Stimulated activated CD4-positive, alpha-beta T cell treated with anti-CD3 and anti-CD28 coated beads, Interleukin-12 subunit alpha, Interleukin-12 subunit beta, amount 100 ng/mL, for 4 hours (primary cell): ENCODE results near the gene TAMM41.
"Not testable (repeated sequence)": the region's sequence is repeated elsewhere in the genome, so short reads cannot be mapped to it uniquely, and the experiment has no call there.

Experiments used
- DNase-seq: peaks from one replicate; pipeline ENCODE4 v3.0.0-alpha.2; 2020

TAMM41 gene

GRCh38 chr3:11759996-11760395 is 86.7 kb downstream of the TAMM41 start:
- no peak for DNase-seq

GRCh38 chr3:11757929-11758328 is 88.8 kb downstream of the TAMM41 start:
- DNase-seq: no peak

- no peak for DNase-seq
Observed at GRCh38 chr3:11757441-11757875, 89.2 kb downstream of the TAMM41 start.

GRCh38 chr3:11755276-11755675 is 91.4 kb downstream of the TAMM41 start:
- DNase-seq: no peak

GRCh38 chr3:11752254-11752653 is 94.4 kb downstream of the TAMM41 start:
- DNase-seq: not testable (repeated sequence)

GRCh38 chr3:11748306-11748705 is 98.4 kb downstream of the TAMM41 start:
- DNase-seq: not testable (repeated sequence)
